Astrocyte (in vitro differentiated cells and primary cell): Measurements from ENCODE around the gene ZSCAN10. TPM values are rescaled to one million over a fixed set of nuclear protein-coding genes. Genes with fewer than 3 reads are reported as not detected.

Experiments
- DNase-seq: peaks from one replicate; pipeline ENCODE4 v3.0.0-alpha.2; 2010; ENCODE audit warnings: low read depth
- FAIRE-seq: peaks from 2 replicates; lab custom pipeline; 2011; peaks lifted over from hg19 to GRCh38; lab: Jason Lieb, UNC
- H2AFZ ChIP-seq: 2 replicates; pipeline ENCODE4 v1.6.0; 2012; ENCODE audit warnings: low read depth, low read length, inconsistent platforms
- H3K27ac ChIP-seq: 2 replicates; pipeline ENCODE4 v1.5.1; 2011; ENCODE audit warnings: low read depth, low read length, inconsistent platforms
- H3K27me3 ChIP-seq: 2 replicates; pipeline ENCODE4 v1.6.0; 2011; ENCODE audit warnings: low read length, inconsistent platforms; ENCODE audit not compliant: insufficient read depth
- H3K36me3 ChIP-seq: 2 replicates; pipeline ENCODE4 v1.5.1; 2011; ENCODE audit warnings: low read length, inconsistent platforms; ENCODE audit not compliant: insufficient read depth
- H3K4me1 ChIP-seq: 2 replicates; pipeline ENCODE4 v1.5.1; 2011; ENCODE audit warnings: low read length, inconsistent platforms; ENCODE audit not compliant: insufficient read depth
- H3K4me2 ChIP-seq: 2 replicates; pipeline ENCODE4 v1.6.0; 2012; ENCODE audit warnings: low read length, inconsistent platforms
- H3K4me3 ChIP-seq: 2 replicates; pipeline ENCODE4 v1.5.1; 2011; ENCODE audit warnings: low read depth, mild to moderate bottlenecking, low read length, inconsistent platforms; ENCODE audit not compliant: insufficient read depth
- H3K79me2 ChIP-seq: 2 replicates; pipeline ENCODE4 v1.6.0; 2012; ENCODE audit warnings: mild to moderate bottlenecking, low read length, inconsistent platforms; ENCODE audit not compliant: insufficient read depth
- H3K9ac ChIP-seq: 2 replicates; pipeline ENCODE4 v1.6.0; 2012; ENCODE audit warnings: mild to moderate bottlenecking, low read length, inconsistent platforms
- H3K9me3 ChIP-seq: 2 replicates; pipeline ENCODE4 v1.5.1; 2012; ENCODE audit warnings: low read depth, mild to moderate bottlenecking, low read length, inconsistent platforms; ENCODE audit not compliant: insufficient read depth
- H4K20me1 ChIP-seq: 2 replicates; pipeline ENCODE4 v1.6.0; 2012; ENCODE audit warnings: low read length, inconsistent platforms; ENCODE audit not compliant: insufficient read depth
- H3K27ac Mint-ChIP-seq: one replicate; pipeline ENCODE4 v1.8.0; 2021; ENCODE audit warnings: mild to moderate bottlenecking, mixed read lengths; ENCODE audit not compliant: unreplicated experiment
- H3K27me3 Mint-ChIP-seq: one replicate; pipeline ENCODE4 v1.8.0; 2021; ENCODE audit warnings: low read depth, mixed read lengths; ENCODE audit not compliant: unreplicated experiment
- H3K36me3 Mint-ChIP-seq: one replicate; pipeline ENCODE4 v1.8.0; 2021; ENCODE audit warnings: low read depth, mixed read lengths; ENCODE audit not compliant: unreplicated experiment
- H3K4me1 Mint-ChIP-seq: one replicate; pipeline ENCODE4 v1.8.0; 2021; ENCODE audit warnings: low read depth, mixed read lengths; ENCODE audit not compliant: unreplicated experiment
- H3K4me3 Mint-ChIP-seq: one replicate; pipeline ENCODE4 v1.8.0; 2021; ENCODE audit warnings: mild to moderate bottlenecking, moderate library complexity, mixed read lengths; ENCODE audit not compliant: unreplicated experiment
- H3K9me3 Mint-ChIP-seq: one replicate; pipeline ENCODE4 v1.8.0; 2021; ENCODE audit warnings: mild to moderate bottlenecking, mixed read lengths; ENCODE audit not compliant: unreplicated experiment
- EZH2 ChIP-seq: IDR thresholded peaks from 2 replicates; pipeline ENCODE4 v1.6.1; 2012; ENCODE audit warnings: mild to moderate bottlenecking, low read length, inconsistent platforms; ENCODE audit not compliant: insufficient read depth
- total RNA-seq: library from RNA; stranded (reverse); gene quantifications from 2 replicates; pipeline ENCODE4 v1.2.1, GENCODE V29; 2021
- TF ChIP-seq, protein P1 (sequence below): IDR thresholded peaks from 2 replicates; pipeline ENCODE4 v1.5.1; 2011; ENCODE audit warnings: low read depth, mild to moderate bottlenecking, inconsistent platforms, low read length, moderate library complexity; ENCODE audit not compliant: insufficient read depth

Gene ZSCAN10
- total RNA-seq, 1 donor from 2014 or later, result 0.25 TPM

DNA sequence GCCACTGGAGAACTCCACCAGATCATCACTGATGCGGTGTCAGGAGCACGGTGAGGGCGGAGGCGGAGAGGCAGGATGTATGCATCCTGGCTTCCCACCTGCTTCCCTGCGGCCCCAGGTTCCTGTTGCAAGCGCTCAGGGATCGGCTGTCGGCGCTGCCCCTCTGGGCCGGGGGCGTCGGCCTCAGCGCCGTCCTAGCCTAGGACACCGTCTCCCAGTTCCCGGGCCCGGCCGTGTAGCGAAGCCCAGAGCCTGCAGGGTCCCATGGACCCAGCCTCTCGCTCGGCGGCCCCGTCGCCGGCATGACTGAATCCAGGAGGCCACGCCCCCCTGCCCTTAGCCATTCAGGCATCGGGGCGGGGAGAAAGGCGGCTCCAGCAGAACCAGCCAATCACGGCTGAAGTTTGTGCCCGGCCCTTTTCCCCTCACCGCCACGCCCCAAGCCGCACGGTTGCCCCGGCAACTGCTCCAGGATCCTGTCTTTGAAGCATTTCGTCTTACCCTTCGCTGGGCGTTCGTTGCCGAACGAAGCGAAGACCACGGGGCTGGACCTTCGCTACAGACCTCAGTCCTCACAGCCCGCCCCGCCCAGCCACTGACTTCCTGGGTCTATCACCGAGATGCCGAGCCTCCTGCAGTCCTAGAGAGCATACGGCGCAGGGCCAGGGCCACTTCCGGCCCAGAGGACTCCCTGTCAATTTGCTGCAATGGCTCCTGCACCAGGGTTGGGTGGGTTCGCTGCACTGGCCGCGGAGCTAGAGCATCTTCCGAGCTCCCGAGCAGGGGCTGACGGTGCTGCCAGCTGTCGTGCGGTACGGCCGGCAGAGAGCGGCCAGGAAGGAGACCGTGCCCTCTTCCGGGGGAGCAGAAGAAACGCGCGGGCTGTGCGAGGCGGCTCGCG, 25.1 kb upstream of the ZSCAN10 start:
- H3K4me3 Mint-ChIP-seq, result peak overlapping the region; percentile 88
- Histone ChIP-seq H2AFZ (peak overlapping the region; percentile 93), H3K27ac (peak overlapping the region; percentile 31), H3K4me3 (peak overlapping the region; percentile 89), H3K9ac (peak overlapping the region; percentile 82), H4K20me1 (no peaks in the 10 kb centered on the region), H3K9me3 (no peaks in the 10 kb centered on the region), H3K4me2 (peak overlapping the region; percentile 99), H3K27me3 (no peaks in the 10 kb centered on the region), H3K79me2 (no peaks in the 10 kb centered on the region), H3K4me1 (peaks cover 7% of the 10 kb centered on the region), H3K36me3 (peaks cover 8% of the 10 kb centered on the region)
- peak; percentile 83 for DNase-seq
- no peak for FAIRE-seq
- peak overlapping the region; percentile 72 for H3K27ac Mint-ChIP-seq
- H3K4me1 Mint-ChIP-seq, result peaks cover 7% of the 10 kb centered on the region
- no peaks in the 10 kb centered on the region for H3K27me3 Mint-ChIP-seq
- no peak for TF ChIP-seq EZH2
- TF ChIP-seq, protein P1, sequence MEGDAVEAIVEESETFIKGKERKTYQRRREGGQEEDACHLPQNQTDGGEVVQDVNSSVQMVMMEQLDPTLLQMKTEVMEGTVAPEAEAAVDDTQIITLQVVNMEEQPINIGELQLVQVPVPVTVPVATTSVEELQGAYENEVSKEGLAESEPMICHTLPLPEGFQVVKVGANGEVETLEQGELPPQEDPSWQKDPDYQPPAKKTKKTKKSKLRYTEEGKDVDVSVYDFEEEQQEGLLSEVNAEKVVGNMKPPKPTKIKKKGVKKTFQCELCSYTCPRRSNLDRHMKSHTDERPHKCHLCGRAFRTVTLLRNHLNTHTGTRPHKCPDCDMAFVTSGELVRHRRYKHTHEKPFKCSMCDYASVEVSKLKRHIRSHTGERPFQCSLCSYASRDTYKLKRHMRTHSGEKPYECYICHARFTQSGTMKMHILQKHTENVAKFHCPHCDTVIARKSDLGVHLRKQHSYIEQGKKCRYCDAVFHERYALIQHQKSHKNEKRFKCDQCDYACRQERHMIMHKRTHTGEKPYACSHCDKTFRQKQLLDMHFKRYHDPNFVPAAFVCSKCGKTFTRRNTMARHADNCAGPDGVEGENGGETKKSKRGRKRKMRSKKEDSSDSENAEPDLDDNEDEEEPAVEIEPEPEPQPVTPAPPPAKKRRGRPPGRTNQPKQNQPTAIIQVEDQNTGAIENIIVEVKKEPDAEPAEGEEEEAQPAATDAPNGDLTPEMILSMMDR, result no peak
- H3K36me3 Mint-ChIP-seq, result peaks cover 3% of the 10 kb centered on the region
- H3K9me3 Mint-ChIP-seq, result no peaks in the 10 kb centered on the region

DNA sequence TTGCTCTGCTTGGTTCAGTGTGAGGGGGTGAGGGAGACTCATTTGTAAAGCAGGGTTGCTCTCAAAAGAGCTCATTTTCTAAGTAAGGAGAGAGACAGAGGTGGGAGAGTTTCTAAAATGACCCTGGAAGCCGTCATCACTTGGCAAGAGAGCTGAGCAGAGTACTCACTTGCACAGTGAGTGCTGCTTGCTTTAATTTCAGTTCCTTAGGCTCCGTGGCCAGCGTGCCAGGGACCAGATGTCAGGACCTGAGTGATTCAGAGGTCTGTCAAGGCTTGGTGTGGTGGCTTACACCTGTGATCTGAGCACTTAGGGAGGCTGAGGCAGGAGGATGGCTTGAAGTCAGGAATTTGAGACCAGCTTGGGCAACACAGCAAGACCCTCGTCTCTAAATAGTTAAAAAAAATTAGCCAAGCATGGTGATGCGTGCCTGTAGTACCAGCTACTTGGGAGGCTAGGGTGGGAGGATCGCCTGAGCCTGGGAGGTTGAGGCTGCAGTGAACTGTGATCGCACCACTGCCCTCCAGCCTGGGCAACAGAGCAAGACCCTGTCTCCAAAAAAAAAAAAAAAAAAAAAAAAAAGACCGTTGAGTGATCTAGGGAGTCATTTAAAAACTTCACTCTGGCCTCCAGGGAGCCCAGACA, 24.0 kb upstream of the ZSCAN10 start:
- H3K27ac ChIP-seq, result no peak overlapping the region
- H3K36me3 Mint-ChIP-seq, result peaks cover 3% of the 10 kb centered on the region
- H3K4me1 Mint-ChIP-seq, result peaks cover 8% of the 10 kb centered on the region
- peaks cover 5% of the 10 kb centered on the region for H3K36me3 ChIP-seq
- H3K79me2 ChIP-seq, result no peaks in the 10 kb centered on the region
- peaks cover 5% of the 10 kb centered on the region for H3K4me1 ChIP-seq
- FAIRE-seq (no peak), DNase-seq (no peak)
- H3K4me3 ChIP-seq, result no peak overlapping the region
- H3K4me2 ChIP-seq, result peak overlapping the region; percentile 99
- H3K9me3 ChIP-seq, result no peaks in the 10 kb centered on the region
- H3K27ac Mint-ChIP-seq, result no peak overlapping the region
- TF ChIP-seq, protein P1, result no peak
- TF ChIP-seq EZH2, result no peak
- peak overlapping the region; percentile 88 for H3K4me3 Mint-ChIP-seq
- H4K20me1 ChIP-seq, result no peaks in the 10 kb centered on the region
- H3K27me3 ChIP-seq, result no peaks in the 10 kb centered on the region
- no peaks in the 10 kb centered on the region for H3K27me3 Mint-ChIP-seq
- no peak overlapping the region for H2AFZ ChIP-seq
- H3K9me3 Mint-ChIP-seq, result no peaks in the 10 kb centered on the region
- H3K9ac ChIP-seq, result no peak overlapping the region
